Stromal cell of bone marrow (primary cell): Measurements from ENCODE around the gene WNT2.
A peak's percentile ranks its signal among the peaks of the same experiment; 100 is the strongest.
"Not testable (repeated sequence)": the region's sequence is repeated elsewhere in the genome, so short reads cannot be mapped to it uniquely, and the experiment has no call there.

Experiments used
- DNase-seq: peaks from one replicate; pipeline ENCODE4 v3.0.0-alpha.2; 2012; ENCODE audit warnings: low read depth

WNT2 gene

GRCh38 chr7:117302396-117302795, 20.5 kb downstream of the WNT2 start:
- DNase-seq, result no peak

- DNase-seq, result not testable (repeated sequence)
Observed at GRCh38 chr7:117300506-117300905, 22.4 kb downstream of the WNT2 start.

GRCh38 chr7:117297606-117298005, 25.3 kb downstream of the WNT2 start:
- no peak for DNase-seq

GRCh38 chr7:117296066-117296465, 26.8 kb downstream of the WNT2 start:
- DNase-seq, result no peak

GRCh38 chr7:117285826-117286225, 37.0 kb downstream of the WNT2 start:
- no peak for DNase-seq

- DNase-seq, result no peak
Observed at GRCh38 chr7:117284692-117285091, 38.2 kb downstream of the WNT2 start.

- DNase-seq, result no peak
Observed at GRCh38 chr7:117283779-117284178, 39.1 kb downstream of the WNT2 start.

GRCh38 chr7:117283371-117283770, 39.5 kb downstream of the WNT2 start:
- peak; percentile 66 for DNase-seq

- DNase-seq, result no peak
Observed at GRCh38 chr7:117282239-117282812, 40.5 kb downstream of the WNT2 start.

- DNase-seq, result no peak
Observed at GRCh38 chr7:117281562-117281961, 41.3 kb downstream of the WNT2 start.

- DNase-seq, result no peak
Observed at GRCh38 chr7:117279931-117280557, 42.8 kb downstream of the WNT2 start.

- DNase-seq, result no peak
Observed at GRCh38 chr7:117279203-117279602, 43.7 kb downstream of the WNT2 start.

GRCh38 chr7:117278040-117278439, 44.8 kb downstream of the WNT2 start:
- DNase-seq, result no peak

- no peak for DNase-seq
Observed at GRCh38 chr7:117277576-117277975, 45.3 kb downstream of the WNT2 start.

GRCh38 chr7:117274951-117275350, 47.9 kb downstream of the WNT2 start:
- DNase-seq, result peak; percentile 38

GRCh38 chr7:117273814-117274225, 49.0 kb downstream of the WNT2 start:
- DNase-seq, result no peak

- DNase-seq, result no peak
Observed at GRCh38 chr7:117273325-117273724, 49.5 kb downstream of the WNT2 start.

GRCh38 chr7:117272017-117272759, 50.7 kb downstream of the WNT2 start:
- DNase-seq, result no peak

- no peak for DNase-seq
Observed at GRCh38 chr7:117271566-117271965, 51.3 kb downstream of the WNT2 start.

GRCh38 chr7:117270371-117270770, 52.5 kb downstream of the WNT2 start:
- no peak for DNase-seq

- peak; percentile 75 for DNase-seq
Observed at GRCh38 chr7:117269886-117270285, 53.0 kb downstream of the WNT2 start.

GRCh38 chr7:117269417-117269816, 53.4 kb downstream of the WNT2 start:
- peak; percentile 93 for DNase-seq

- no peak for DNase-seq
Observed at GRCh38 chr7:117264716-117265115, 58.1 kb downstream of the WNT2 start.
